Smooth muscle cell (in vitro differentiated cells): Measurements from ENCODE around the gene KDM4B. TPM values are rescaled to one million over a fixed set of nuclear protein-coding genes. Genes with fewer than 3 reads are reported as not detected.

Experiments
- DNase-seq: peaks from one replicate; lab custom pipeline; 2025; ENCODE audit not compliant: unreplicated experiment; lab: John Stamatoyannopoulos, UW
- H2AFZ ChIP-seq: fragments of 200-600 bp; sonication (generic); 2 replicates; pipeline ENCODE4 v1.6.0; 2016; ENCODE audit warnings: antibody characterized with exemption, low read depth, mild to moderate bottlenecking
- H3F3A ChIP-seq: fragments of 200-600 bp; sonication (generic); 2 replicates; pipeline ENCODE4 v1.6.0; 2017; ENCODE audit warnings: antibody characterized with exemption, low read depth
- H3K27ac ChIP-seq: fragments of 200-600 bp; sonication (generic); 2 replicates; pipeline ENCODE4 v1.5.1; 2016; ENCODE audit warnings: low read depth, mild to moderate bottlenecking
- H3K27me3 ChIP-seq: fragments of 200-600 bp; sonication (generic); 2 replicates; pipeline ENCODE4 v1.6.1; 2016; ENCODE audit warnings: low read depth, mild to moderate bottlenecking
- H3K36me3 ChIP-seq: fragments of 200-600 bp; sonication (generic); 2 replicates; pipeline ENCODE4 v1.5.1; 2016; ENCODE audit warnings: low read depth
- H3K4me1 ChIP-seq: fragments of 200-600 bp; sonication (generic); 2 replicates; pipeline ENCODE4 v1.5.1; 2016; ENCODE audit warnings: low read depth
- H3K4me2 ChIP-seq: fragments of 200-600 bp; sonication (generic); 2 replicates; pipeline ENCODE4 v1.6.0; 2016; ENCODE audit warnings: mild to moderate bottlenecking
- H3K4me3 ChIP-seq: fragments of 200-600 bp; sonication (generic); 2 replicates; pipeline ENCODE4 v1.5.1; 2016; ENCODE audit warnings: mild to moderate bottlenecking
- H3K79me2 ChIP-seq: fragments of 200-600 bp; sonication (generic); 2 replicates; pipeline ENCODE4 v1.6.0; 2016; ENCODE audit warnings: low read depth, mild to moderate bottlenecking
- H3K9ac ChIP-seq: fragments of 200-600 bp; sonication (generic); 2 replicates; pipeline ENCODE4 v1.6.0; 2016; ENCODE audit warnings: low read depth
- H3K9me3 ChIP-seq: fragments of 200-600 bp; sonication (generic); replicated peaks from 2 replicates; pipeline ENCODE4 v1.5.1; 2016; ENCODE audit warnings: low read depth
- H4K20me1 ChIP-seq: fragments of 200-600 bp; sonication (generic); 2 replicates; pipeline ENCODE4 v1.6.0; 2016; ENCODE audit warnings: low read depth
- WGBS: methylation state at CpG from one replicate; pipeline ENCODE4 v1.1.7; 2016; ENCODE audit warnings: low lambda C conversion rate; 5-methylcytosine and 5-hydroxymethylcytosine counted together
- polyA plus RNA-seq: library from polyadenylated mRNA; unstranded; fragments of >200 nt; fragmentation: Nextera tagmentation; extraction: Ambion mirVana; gene quantifications from 2 replicates; pipeline ENCODE4 v1.2.1, GENCODE V29; 2016
- total RNA-seq: library from RNA; depleted of rRNA; stranded (reverse); fragments of >200 nt; gene quantifications from 2 replicates; pipeline ENCODE4 v1.2.3, GENCODE V29; 2014
- TF ChIP-seq, protein P1 (sequence below): fragments of 200-600 bp; sonication (generic); IDR thresholded peaks from 2 replicates; pipeline ENCODE4 v1.5.1; 2017; ENCODE audit warnings: borderline replicate concordance, mild to moderate bottlenecking, antibody characterized with exemption; ENCODE audit not compliant: insufficient read depth, poor library complexity, severe bottlenecking

KDM4B gene
- total and polyA plus RNA-seq, 2 experiments from 2014 or later, result 27.9 to 32.3 TPM

DNA sequence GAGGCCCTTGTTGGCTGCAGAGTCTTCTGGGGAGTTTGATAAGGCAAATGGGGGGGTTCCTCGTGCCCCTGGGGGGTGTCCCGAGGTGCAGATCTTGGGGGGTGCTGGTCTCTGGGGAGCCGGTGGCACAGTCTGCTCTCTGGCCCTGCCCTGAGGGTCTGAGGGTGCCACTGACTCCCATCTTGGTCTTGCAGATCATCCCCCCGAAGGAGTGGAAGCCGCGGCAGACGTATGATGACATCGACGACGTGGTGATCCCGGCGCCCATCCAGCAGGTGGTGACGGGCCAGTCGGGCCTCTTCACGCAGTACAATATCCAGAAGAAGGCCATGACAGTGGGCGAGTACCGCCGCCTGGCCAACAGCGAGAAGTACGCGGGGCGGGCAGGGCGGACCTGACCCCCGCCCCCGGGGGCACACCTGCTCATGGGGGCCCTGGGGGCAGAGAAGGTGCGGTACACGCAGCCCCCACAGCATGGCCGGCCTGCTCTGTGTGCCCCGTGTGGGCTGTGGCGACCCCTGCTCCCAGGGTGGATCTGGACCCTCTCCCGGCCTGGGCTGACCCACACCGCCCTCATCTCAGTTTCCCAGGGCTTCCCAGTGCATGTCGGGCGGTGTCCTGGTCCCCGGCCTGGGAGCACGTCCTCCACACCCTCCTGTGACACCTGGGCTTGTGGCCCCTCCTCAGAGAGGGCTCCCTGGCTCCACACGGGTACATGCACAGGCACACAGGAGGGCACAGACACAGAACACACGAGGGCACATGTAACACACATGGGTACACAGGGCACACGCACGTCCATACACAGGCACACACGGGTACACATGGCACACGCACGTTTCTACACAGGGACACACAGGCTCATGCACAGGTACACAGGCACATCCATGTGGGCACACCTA lies 71.0 kb downstream of the KDM4B start:
- peaks cover 27% of the 10 kb centered on the region for H3K79me2 ChIP-seq
- TF ChIP-seq, protein P1, sequence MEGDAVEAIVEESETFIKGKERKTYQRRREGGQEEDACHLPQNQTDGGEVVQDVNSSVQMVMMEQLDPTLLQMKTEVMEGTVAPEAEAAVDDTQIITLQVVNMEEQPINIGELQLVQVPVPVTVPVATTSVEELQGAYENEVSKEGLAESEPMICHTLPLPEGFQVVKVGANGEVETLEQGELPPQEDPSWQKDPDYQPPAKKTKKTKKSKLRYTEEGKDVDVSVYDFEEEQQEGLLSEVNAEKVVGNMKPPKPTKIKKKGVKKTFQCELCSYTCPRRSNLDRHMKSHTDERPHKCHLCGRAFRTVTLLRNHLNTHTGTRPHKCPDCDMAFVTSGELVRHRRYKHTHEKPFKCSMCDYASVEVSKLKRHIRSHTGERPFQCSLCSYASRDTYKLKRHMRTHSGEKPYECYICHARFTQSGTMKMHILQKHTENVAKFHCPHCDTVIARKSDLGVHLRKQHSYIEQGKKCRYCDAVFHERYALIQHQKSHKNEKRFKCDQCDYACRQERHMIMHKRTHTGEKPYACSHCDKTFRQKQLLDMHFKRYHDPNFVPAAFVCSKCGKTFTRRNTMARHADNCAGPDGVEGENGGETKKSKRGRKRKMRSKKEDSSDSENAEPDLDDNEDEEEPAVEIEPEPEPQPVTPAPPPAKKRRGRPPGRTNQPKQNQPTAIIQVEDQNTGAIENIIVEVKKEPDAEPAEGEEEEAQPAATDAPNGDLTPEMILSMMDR, result no peak
- H3K36me3 ChIP-seq, result no peaks in the 10 kb centered on the region
- H3K27me3 ChIP-seq, result no peaks in the 10 kb centered on the region
- H3K9me3 ChIP-seq, result no peaks in the 10 kb centered on the region
- DNase-seq, result no peak
- peaks cover 5% of the 10 kb centered on the region for H3F3A ChIP-seq
- no peak overlapping the region for H3K9ac ChIP-seq
- no peak overlapping the region for H3K4me2 ChIP-seq
- H3K27ac ChIP-seq, result no peak overlapping the region
- peaks cover 3% of the 10 kb centered on the region for H3K4me1 ChIP-seq
- no peak overlapping the region for H3K4me3 ChIP-seq
- H4K20me1 ChIP-seq, result peaks cover 93% of the 10 kb centered on the region
- H2AFZ ChIP-seq, result no peak overlapping the region
- WGBS, result 97% methylated on average over 28 of the region's 43 CpGs

DNA sequence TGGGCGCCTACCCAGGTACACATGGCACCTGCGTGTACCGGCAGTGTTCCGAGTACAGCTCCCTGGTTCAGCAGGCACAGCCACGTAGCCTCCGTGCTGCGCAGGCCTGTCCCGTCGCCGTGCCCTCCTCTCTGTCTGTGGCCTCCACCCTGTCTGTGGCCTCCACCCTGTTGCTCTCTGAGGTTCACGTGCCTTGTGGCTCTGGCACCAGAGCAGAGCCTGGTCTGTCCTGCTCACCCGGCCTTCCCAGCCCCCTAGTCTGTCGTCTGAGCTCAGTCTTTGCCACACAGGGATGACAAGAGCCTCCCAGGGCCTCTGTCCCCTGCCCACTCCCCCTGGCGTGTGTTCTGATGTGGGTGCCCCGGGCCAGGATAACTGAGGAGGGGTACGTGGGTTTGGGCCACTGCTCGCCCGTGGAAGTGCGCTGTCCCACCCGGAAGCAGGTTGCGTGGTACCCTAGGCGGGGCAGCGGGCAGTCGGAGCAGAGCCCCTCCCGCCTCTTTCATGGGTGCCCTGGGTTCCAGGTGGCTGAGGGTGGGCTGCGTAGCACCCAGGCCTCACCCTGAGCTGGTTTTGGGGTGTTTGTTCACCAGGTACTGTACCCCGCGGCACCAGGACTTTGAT lies 71.7 kb downstream of the KDM4B start:
- Histone ChIP-seq H3K4me1 (peaks cover 3% of the 10 kb centered on the region), H3F3A (peaks cover 5% of the 10 kb centered on the region), H3K27me3 (no peaks in the 10 kb centered on the region), H3K79me2 (peaks cover 27% of the 10 kb centered on the region), H3K4me2 (no peak overlapping the region), H3K36me3 (no peaks in the 10 kb centered on the region), H3K9me3 (no peaks in the 10 kb centered on the region), H3K4me3 (no peak overlapping the region), H4K20me1 (peaks cover 93% of the 10 kb centered on the region), H2AFZ (no peak overlapping the region), H3K27ac (no peak overlapping the region), H3K9ac (no peak overlapping the region)
- TF ChIP-seq, protein P1, result no peak
- DNase-seq, result no peak
- 92% methylated on average over 28 of the region's 28 CpGs for WGBS

DNA sequence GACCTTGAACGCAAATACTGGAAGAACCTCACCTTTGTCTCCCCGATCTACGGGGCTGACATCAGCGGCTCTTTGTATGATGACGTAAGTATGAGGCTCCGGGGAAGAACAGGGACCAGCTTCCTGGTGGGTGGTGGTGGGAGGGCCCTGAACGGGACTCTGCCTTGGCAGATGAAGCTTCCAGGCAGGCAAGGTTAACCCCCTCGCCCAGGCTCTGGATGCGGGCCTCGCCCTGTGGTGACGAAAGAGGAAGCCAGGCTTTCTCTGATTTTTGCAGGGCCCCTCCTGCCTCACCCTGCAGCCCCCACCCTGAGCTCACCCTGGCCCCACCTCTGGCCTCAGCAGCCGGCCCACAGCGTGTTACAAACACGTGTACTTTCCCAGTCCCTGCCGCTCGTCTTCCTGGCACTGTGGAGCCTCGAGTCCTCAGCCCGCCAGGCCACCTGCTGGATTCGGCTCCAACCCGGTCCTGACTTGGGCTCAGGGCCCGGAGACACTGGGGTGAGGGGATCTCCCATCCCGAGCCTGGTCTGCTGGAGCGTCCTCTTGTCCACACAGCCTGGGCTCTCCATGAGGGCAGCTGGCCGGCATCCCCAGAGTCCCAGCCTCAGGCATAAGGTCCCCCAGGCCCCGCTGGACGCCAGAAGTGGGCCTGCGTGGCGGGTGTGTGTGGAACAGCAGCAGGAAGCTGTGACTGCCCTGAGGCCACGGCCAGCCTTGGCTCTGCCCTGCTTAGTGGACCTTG lies 72.4 kb downstream of the KDM4B start:
- WGBS, result 88% methylated on average over 28 of the region's 29 CpGs
- peaks cover 3% of the 10 kb centered on the region for H3K4me1 ChIP-seq
- DNase-seq, result no peak
- peaks cover 93% of the 10 kb centered on the region for H4K20me1 ChIP-seq
- H3K4me2 ChIP-seq, result no peak overlapping the region
- H3K9ac ChIP-seq, result no peak overlapping the region
- no peak overlapping the region for H2AFZ ChIP-seq
- H3K9me3 ChIP-seq, result no peaks in the 10 kb centered on the region
- H3K36me3 ChIP-seq, result no peaks in the 10 kb centered on the region
- H3K27ac ChIP-seq, result no peak overlapping the region
- peaks cover 32% of the 10 kb centered on the region for H3K79me2 ChIP-seq
- peaks cover 5% of the 10 kb centered on the region for H3F3A ChIP-seq
- no peaks in the 10 kb centered on the region for H3K27me3 ChIP-seq
- no peak overlapping the region for H3K4me3 ChIP-seq
- TF ChIP-seq, protein P1, result no peak
